Measurements from ENCODE around the gene LHX6.

DNA sequence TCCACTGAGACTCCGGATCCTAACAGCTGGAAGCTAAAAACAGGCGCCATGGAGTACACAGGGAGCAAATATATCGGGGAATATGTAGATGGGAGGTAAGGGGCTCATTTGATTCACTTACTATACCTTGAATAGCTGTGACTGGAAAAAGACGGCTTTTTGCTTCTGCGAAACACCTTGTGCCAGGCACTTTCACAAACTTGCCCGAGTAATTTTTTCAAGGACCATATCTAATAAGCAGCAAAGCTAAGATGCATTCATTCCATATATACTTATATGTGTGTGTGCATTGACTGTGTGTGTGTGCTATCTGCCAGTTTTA is 68.9 kb downstream of the LHX6 start:
- TF ChIP-seq, protein P1, sequence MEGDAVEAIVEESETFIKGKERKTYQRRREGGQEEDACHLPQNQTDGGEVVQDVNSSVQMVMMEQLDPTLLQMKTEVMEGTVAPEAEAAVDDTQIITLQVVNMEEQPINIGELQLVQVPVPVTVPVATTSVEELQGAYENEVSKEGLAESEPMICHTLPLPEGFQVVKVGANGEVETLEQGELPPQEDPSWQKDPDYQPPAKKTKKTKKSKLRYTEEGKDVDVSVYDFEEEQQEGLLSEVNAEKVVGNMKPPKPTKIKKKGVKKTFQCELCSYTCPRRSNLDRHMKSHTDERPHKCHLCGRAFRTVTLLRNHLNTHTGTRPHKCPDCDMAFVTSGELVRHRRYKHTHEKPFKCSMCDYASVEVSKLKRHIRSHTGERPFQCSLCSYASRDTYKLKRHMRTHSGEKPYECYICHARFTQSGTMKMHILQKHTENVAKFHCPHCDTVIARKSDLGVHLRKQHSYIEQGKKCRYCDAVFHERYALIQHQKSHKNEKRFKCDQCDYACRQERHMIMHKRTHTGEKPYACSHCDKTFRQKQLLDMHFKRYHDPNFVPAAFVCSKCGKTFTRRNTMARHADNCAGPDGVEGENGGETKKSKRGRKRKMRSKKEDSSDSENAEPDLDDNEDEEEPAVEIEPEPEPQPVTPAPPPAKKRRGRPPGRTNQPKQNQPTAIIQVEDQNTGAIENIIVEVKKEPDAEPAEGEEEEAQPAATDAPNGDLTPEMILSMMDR (IDR thresholded peaks at IDR 0.05) = no peak
- no peak for TF ChIP-seq POLR2A (IDR thresholded peaks at IDR 0.05)
- no peak for TF ChIP-seq EP300 (IDR thresholded peaks at IDR 0.05; ENCODE audit: low read depth)
- TF ChIP-seq POLR2AphosphoS5 (IDR thresholded peaks at IDR 0.05) = no peak
